Kidney capillary endothelial cell (primary cell): Measurements from ENCODE around the gene VWA2.
"Not testable (repeated sequence)": the region's sequence is repeated elsewhere in the genome, so short reads cannot be mapped to it uniquely, and the experiment has no call there.

Experiments used
- DNase-seq: peaks from one replicate; pipeline ENCODE4 v3.0.0-alpha.2; 2018; ENCODE audit warnings: low spot score

Gene VWA2

DNA sequence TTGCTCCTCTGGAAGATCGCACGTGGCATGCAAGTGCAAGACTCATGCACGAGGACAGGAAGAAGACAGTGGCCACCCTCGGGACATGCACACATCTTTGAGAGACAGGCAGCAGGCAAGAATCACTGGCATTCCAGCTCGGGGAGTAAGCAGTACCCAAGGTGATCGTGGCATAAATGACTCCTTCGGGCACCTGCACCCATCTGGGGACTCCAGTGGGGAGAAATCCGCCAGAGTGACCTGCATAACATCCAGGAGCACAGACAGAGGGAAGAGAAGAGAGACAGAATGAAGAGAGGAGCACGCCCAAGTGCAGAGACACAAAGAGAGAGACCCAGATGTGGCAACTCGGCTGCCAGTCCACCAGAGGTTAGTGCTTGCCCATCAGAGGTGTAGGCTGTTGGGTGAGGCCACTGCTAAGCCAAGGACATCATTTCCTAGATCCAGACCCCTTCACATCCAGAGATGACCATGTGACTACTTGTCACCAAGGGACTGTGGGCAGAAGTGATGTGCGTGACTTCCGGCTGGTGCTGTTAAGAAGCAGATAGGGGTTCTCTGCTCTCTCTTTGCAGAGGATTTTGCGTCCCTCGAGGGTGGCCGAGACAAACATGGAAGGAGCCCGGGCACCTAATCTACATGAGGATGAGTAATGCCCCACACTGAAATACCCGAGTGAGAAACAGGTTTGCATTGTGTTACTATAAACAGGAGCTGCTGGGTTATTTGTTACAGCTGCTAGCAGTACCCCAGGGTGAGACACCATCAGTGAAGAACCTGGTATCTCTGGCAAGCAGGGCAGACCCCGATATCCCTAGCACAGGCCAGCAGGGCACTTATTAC, 80.6 kb downstream of the VWA2 start:
- no peak for DNase-seq

DNA sequence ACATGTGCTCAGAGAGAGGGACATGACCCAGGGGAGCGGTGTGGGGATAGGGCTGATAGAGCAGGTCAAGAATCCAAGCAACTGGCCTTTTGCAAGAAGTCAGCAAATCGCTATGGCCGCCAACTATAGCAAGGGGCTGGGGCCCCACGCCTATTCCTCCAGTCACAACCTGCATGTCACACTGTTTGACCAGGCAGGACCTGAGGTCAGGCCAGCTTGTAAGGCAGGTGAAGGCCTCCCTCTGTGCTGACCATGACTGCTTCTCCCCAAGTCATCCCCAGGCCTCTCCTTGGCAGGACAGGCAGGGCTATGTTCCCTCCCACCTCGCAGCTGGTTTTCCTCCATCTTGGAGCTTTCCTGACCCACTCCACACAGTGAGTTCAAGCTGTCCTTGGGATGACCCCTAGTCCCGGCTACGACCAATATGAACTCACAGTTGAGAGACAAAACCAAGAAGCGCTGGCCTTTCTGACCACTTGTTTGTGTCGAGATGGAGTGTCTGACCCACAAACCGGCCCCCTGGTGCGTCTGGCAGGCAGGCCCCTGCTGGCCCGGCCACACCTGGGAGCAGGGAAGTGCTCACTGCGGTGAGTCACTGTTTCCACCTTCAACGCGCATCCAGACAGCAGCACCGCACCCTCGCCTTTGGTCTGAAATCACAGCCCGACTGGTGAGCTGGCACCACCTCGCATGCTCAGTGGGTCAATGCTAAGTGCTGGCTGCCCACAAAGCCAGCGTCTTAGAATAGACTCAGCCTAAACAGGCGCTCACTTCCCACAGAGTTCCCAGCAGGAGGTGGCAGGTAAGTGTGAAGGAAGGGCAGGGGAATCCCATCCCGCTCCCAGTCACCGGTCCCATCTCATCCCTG, 81.4 kb downstream of the VWA2 start:
- no peak for DNase-seq

DNA sequence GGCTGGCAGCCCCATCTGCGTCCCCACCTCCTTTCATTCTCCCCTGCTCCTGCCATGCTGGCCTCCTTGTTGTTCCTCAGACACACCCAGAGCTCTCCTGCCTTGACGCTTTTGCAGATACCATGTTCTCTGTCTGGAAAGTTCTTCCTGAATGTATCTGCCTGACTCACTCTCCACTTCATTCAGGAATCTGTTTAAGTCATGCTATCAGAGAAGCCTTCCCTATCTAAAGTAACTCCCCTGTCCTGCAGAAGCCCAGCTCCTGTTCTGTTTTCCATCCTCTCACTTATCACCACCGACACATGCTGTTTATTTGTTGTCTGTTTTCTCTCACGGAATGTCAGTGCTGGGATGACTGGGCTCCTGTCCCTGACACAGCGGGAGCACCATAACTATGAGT, 83.3 kb downstream of the VWA2 start:
- DNase-seq, result no peak

DNA sequence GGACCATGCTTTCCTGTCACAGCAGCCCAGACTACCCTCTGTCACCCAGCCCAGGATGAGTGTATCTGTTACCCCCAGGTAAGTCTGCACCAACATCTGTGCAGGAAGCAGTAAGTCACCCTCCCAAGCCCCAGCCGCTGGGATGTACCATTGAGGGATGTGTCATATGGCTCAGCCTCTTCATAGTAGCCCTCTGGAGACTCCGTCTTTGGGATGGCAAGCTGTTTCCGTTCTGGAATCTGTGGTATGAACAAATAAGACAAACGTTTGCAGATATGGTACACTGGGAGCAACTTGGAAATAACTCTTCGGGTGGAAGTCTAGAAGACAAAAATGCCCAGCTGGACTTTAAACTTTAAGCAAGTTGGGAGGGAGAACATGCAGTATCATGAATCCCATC, 84.0 kb downstream of the VWA2 start:
- no peak for DNase-seq

DNA sequence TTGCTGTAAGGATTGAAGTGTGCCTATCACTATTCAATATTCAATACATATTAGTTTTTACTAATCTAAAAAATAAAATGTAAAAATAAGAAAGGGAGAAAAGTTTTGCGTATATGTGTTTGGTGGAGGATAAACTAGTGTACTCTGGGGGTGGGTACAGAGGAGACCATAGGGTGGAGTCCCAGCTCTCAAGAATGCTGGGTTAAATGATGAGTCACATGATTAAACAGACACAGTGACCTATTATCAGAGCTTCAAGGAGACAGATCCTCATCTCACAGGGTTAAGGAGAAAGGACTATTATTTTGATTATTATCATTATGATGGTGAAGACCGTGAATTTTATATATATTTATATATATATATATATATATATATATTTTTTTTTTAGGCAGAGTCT, 87.7 kb downstream of the VWA2 start:
- DNase-seq, result no peak

DNA sequence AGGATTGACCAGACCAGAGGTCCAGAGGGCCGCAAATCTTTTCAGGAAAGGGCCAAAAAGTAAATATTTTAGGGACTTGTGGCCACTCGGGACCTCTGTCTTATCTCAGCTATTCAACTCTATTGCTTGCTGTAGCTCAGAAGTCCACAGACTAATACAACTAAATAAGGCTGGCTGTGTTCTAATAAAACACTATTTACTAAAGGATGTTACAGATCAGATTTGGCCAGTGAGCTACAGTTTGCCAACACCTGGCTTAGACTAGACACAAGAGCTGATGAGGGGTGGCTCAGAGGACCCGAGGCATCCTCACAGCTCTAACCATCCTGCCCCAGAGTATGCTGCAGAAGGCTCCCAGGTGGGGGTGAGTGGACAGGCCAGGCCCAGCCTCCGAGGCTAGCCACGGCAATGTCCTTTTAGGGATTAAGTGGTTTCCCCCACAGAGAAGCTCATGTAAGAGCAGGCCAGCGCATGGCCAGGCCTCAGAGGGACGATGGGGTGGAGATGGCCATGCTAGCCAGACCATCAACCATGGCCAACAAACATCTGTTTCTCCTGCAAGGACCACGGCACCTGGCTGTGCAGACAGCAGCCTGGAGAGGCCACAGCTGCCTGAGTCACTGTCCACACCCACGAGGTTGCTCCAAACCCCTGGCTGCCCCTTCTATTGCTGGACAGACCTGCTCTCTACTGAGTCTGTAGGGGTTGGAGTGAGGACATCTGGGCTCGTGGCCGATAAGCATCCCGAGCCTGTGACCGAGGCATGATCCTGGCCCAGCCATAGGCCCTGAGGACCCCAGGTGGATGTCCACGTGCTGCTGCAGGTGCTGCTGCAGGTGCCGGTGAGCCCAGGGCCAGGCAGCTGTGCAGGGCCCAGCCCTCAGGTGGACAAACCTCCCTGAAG, 88.7 kb downstream of the VWA2 start:
- no peak for DNase-seq

DNA sequence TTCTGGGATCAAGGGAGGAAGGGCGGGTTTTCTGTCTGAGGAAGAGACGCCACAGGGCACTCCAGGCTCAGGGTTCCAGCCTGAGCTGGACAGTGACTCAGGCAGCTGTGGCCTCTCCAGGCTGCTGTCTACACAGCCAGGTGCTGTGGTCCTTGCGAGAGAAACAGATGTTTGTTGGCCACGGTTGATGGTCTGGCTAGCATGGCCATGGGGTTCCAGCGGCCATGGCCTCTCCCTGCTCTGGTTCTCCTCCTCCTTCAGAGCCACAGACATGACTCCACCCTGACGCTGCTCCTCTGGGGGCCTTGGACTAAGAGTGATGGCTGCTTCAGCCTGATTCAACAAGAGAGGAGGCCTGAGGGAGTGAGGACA, 89.4 kb downstream of the VWA2 start:
- DNase-seq, result no peak

DNA sequence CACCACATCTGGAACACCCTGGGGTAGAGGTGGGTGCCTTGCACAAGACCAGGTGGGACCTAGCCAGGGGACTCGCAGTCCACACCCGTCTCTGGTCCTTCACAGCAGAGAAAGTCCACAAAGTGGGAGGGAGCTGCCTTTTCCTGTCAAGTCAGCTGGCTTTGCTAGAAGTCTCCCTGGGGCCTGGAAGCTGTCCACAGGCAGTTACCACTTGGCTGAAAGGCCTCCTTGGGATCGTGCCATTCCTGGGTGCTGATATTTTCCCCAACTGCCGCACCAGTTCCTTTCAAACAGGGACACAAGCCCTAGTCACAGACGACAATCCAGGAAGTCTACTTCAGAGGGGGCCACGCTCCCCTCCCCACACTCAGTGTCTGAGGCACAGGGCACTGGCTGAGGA, 89.8 kb downstream of the VWA2 start:
- no peak for DNase-seq

DNA sequence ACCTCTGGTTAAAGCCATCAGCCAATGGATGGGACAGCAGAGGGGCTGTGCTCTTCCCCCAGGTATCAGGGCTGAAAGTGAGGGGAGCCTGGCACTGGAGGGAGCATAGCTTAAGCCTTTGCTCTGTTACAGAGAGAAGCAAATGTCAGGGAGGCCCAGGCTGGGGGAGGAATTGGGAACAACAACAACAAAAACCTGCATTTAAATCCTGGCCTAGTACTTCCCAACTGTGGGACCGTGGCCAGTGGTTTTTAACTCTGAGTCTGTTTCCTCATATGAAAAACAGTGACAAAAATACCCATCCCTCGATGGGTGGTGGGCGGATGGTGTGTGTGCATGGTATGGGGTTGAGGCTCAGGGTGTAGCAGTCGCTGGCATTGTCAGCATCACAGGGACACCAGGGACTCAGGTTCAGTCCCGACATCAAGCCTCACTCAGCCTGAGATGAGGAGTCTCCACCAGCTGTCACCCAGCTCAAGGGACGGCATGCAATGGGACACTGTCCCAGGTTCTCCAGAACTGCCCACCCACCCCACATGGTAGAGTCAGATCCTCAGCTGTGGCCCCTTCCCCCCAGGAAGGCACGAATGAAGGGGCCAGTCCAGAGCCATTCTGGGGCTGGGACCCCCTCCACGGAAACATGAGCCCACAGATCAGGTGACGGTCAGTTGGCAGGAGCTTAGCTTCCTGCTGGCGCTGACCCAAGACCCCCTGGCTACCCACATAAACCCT, 90.7 kb downstream of the VWA2 start:
- no peak for DNase-seq

DNA sequence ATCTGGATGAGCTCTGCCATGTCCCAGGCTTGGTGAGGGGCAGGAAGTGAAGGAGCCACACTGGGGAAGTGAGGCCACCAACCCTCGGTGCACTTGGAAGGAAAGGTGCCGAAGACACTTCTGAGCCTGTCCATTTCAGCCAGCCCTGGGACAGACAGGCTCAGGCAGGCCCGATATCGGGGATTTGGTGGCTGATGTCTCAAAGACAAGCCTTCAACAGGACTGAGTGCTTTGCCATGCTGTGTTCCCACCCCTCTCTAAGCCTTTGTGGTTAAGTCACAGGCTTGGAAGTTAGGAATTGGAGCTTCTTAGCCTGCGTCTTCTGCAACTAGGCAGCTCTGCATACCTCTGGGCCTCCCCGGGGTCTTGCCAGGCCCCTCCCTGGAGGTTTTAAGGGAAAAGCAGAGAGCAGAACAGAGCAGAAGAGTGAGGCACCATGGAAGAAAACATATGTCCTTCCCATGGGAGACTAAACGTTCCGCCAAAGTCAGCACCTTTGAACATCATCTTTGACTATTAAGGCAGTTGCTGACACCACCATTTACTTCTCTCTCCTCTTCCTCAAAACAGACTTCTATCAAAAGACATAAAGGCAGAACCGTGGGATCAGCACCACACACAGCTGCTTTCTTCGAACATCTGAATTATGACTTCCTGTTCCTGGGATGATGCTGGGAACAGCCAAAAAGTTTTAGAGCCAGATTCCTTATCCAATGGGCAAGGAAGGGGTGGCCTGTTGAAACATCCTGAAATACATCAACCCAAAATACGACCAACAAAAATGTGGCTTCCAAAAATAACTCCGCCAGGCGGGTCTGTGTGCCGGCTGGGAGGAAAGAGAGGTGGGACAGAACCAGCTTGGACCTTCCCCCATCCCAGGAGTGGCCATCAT, 93.5 kb downstream of the VWA2 start:
- no peak for DNase-seq

DNA sequence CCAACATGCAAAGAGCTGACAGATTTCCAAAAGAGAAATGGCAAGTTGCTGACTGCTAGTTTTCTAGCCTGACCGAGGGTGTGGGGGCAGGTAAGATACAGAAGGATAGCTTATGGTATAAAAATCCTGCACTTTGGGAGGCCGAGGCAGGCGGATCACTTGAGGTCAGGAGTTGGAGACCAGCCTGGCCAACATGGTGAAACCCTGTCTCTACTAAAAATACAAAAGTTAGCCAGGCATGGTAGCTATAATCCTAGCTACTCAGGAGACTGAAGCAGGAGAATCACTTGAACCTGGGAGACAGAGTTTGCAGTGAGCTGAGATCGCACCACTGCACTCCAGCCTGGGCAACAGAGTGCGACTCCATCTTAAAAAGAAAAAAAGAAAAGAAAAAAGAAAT, 94.4 kb downstream of the VWA2 start:
- not testable (repeated sequence) for DNase-seq

DNA sequence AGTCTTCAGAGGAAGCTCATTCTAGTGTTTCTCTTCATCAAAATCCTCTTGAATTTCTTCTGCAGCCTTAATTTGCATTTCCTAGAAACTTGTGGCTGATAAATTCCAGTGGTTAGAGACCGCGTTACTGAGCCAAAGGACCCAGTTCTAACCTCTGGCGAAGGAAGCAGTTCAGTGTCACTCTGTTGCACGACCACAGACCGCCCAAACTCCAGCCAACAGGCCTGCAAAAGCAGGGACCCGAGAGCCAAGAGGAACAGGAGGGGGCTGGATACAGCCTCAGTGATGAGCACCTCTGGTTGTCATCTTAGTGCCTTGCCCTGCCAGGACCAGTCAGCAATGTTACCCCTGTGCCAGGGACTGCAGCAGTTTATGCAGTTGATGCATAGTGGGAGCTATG, 95.2 kb downstream of the VWA2 start:
- no peak for DNase-seq

DNA sequence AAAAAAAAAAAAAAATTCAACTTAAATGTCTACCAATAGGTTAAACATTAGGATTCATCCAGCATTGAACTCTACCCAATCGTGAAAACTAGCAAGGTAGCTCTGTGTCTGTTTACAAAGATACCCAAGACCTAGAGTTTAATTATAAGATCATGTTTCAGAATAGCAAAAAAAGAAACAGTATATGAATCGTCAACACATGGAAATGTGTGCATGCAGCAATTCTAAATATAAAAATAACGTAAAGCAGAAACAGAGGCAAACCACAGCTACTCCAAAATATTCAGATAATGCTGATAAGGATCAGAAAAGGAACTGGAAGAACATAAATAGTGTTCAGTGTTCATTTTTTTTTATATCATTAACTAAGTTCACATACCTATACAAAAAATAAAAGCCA, 96.6 kb downstream of the VWA2 start:
- no peak for DNase-seq

DNA sequence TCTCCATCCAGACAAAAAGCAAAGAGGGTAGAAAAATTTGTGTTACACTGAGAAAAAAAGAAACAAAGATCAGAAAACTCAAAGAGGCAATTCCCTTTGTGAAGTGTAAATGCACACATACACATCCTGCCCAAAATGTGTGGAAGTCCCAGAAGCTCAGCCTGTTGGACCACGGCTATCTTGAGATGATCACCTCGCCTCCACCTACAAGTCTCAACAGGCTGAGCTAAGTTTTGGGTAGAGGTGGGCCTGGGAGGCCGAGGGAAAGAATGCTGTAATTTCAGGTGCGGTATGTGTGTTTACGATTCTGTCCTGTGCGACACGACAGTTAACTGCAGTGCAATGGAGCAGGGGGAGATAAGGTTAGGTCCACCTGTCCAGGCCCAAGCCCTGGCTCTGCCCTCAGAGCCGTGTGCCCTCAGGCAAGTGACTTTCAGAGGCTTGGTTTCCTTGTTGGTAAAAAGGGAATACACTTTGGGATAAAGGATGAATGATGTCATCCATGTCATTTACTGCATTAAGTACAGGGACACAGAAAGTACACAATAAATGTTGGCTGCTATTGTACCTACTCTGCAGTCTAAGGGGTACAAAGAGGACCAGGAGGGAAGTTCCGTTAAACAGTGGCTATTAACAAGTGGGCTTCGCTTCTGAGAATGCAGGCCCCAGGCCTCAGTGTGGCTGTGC, 97.9 kb downstream of the VWA2 start:
- no peak for DNase-seq

DNA sequence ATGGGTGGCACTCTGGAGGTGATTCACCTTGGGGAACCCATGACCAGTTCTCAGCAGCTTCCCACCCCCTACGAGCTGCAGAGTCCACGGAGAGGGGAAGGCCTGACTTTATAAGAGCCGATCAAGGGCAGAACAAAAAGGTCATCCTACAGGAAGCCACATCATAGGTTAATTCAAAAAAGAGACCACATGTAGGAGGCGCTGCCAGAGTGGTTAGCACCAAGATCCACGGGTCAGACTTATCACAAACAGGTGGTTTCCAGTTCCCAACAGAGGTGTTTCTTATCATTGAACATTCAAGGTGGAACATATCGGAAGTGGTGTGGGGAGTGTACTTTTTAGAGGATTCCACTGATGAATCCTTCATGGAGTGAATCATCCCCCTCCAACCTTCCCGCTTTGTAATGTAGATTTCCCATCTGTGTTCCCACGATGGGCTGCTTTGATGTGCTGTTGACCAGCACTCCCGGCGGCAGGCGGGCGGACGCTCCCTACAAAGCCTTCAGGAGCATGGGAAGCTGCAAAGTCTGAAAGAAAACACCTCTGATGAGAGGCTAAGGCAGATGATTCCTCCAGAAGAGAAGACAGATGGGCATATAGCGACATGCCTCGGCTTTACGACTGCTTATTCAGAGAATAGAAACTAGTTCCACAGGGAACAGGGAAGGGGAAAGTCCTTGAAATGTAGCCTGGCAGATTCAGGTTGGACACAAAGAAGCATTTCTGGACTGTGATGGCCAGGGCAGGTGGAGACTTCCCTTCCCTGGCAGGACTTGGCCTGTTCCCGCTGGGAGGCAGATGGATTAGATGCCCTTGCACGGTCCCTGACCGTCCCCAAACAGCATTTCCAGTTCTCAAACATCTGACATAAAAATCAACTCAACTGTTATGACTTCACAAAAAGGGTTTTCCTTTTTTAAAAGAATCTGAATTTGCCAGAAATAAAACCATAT, 98.7 kb downstream of the VWA2 start:
- no peak for DNase-seq

DNA sequence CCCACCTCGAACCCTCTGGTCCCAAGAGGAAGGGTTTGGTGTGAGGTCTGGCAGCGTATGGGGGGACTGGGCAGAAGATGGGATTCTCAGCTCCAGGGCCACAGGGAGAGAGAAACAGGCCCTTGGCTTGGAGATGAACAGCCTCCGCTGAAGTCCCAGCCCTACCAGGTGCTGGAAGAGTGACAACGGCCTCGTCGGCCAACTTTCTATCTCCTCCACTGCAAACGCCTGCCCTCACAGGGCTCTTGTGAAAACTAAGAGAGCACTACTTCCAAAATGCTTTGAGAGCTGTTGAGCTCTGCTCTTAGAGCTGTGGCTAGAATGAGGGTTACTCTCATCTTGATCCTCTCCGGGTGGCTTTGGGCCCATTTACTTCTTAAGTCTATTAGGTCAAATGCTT, 101.8 kb downstream of the VWA2 start:
- DNase-seq, result no peak
